HG02642 (cell line): ENCODE results near the gene EIF1.
"Not testable (repeated sequence)": the region's sequence is repeated elsewhere in the genome, so short reads cannot be mapped to it uniquely, and the experiment has no call there.

Experiments used
- ATAC-seq: cut with Tn5 transposase; IDR thresholded peaks from one replicate; pipeline ENCODE4 v1.9.1; 2021; ENCODE audit warnings: mild to moderate bottlenecking; ENCODE audit not compliant: unreplicated experiment, poor library complexity

The EIF1 gene

DNA sequence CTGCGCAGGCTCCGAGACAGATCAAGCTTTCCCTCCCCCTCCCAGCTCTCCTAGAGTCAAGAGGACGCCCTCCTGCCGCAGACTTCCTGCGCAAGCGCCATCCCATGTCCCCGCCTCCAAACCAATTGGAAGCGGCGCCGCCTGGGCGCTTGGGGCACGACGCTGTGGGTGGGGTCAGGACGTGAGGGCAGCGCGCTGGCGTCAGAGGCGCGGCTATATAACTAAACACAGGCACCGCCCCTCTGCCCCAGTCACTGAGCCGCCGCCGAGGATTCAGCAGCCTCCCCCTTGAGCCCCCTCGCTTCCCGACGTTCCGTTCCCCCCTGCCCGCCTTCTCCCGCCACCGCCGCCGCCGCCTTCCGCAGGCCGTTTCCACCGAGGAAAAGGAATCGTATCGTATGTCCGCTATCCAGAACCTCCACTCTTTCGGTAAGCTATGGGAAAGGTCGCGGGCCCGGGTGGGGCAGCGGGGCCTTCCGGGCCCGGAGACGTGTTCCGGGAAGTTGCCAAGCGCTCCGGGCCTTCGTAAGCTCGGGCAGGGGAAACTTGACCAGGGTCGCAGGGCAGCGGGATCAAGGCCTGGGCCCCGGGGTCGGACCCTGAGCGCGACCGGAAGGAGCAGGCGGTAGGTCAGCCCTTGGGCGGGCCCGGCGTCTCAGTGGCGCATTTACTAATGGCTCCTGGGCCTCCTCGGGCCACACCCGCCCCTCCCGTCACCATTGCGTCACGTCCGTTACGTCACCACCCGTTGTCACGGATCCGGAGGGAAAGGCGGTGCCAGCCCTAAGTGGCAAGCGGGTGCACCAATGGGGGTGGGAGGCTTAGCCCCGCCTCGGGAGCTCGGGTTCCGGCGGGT lies at the start of gene EIF1:
EIF1 (plus strand) TSS at position 245 of the 856 bp plus-strand sequence; CDS start at position 399, 154 bp downstream.
- peak; percentile 73 for ATAC-seq

GRCh38 chr17:41638941-41639340 lies 49.7 kb upstream of the EIF1 start:
- ATAC-seq = no peak

DNA sequence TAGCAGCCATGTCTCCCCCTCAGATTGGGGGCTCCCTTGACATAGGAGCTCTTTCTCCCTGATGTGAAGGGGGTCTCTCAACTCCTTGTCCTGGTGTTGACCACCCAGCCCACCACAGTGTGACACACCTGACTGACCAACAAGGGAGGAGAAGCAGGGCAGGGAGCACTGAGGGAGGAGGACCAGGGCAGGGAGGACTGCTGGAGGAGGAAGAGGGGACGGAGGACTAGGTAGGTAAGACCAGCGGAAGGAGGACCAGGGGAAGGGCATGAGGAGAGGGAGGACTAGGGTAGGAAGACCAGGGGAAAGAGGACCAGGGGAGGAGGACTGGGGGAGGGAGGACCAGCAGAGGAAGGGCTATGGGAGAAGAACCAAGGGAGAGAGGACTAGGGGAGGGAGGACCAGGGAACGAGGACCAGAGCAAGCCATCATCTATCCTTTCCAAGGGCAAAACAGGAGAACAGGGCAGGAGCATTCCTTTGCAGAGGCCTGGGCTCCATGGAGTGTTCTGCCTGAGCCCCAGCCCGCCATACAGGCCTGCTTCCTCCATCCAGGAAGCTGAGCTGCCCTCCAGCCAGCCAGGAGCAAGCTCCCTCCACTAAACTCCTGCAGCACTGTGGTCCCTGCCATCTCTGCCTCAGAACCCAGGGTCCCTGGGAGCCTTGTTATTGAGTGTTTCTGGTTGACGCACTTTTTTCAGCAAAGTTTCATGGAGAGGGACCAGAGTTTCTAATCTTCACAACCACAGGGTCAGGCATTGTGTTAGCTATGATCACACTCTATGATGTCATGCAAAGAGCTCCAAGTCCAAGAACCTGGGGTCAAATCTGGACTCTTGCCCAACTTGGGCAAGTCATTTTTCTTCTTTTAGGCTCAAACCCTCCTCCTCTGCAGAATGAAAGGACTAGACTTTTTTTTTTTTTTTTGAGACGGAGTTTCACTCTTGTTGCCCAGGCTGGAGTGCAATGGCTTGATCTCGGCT lies 48.9 kb upstream of the EIF1 start:
- ATAC-seq = no peak

DNA sequence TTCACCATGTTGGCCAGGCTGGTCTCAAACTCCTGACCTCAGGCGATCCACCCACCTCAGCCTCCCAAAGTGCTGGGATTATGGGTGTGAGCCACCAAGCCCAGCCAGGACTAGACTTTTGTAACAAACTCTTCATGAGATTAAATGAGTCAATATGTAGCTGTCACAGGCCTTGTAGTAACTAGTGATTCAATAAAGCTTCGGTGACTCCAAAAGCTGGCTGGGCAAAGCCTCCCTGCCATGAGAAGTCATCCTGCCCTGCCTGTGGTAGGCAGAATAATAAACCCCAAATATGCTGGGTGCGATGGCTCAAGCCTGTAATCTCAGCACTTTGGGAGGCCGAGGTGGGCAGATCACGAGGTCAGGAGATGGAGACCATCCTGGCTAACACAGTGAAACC lies 48.1 kb upstream of the EIF1 start:
- not testable (repeated sequence) for ATAC-seq

DNA sequence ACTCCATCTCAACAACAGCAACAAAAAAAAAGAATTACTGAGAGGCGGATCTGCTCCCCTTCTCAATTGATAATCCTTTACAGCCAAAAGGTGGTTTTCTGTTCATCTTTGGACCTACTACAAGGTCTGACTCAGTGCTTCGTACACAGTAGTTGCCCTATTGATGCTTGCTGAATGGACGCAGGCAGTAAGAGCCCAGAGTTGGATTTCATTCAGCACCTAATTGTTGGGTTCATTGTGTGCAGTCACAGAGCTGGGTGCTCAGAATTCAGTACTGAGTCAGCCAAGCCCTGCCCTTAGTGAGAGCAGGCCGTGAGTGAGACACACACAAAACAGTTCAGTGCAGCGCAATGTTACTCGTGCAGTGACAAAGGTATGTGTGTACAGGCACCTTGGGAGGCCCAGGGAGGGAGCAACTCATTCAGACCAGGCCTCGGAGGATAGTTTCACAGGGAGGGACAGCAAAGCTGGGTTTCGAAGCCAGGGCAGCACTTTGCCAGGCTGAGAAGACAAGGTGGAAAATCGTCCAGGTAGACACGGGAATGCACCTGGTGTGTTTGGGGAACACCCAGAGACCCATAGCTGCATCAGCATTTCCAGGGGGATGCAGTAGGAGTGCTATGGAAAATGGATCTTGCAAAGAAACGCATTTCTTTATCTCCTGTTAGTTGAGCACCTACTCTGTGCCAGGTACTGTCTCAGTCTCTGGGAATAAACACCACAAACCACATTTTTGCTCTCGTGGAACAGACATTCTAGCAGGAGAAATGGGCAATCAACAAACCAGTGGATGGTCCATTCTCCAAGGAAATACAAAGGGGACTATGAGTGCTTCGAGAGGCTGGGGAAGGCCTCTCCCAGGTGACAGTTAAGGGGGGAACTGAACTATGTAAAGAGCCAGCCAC lies 46.2 kb upstream of the EIF1 start:
- ATAC-seq = no peak

DNA sequence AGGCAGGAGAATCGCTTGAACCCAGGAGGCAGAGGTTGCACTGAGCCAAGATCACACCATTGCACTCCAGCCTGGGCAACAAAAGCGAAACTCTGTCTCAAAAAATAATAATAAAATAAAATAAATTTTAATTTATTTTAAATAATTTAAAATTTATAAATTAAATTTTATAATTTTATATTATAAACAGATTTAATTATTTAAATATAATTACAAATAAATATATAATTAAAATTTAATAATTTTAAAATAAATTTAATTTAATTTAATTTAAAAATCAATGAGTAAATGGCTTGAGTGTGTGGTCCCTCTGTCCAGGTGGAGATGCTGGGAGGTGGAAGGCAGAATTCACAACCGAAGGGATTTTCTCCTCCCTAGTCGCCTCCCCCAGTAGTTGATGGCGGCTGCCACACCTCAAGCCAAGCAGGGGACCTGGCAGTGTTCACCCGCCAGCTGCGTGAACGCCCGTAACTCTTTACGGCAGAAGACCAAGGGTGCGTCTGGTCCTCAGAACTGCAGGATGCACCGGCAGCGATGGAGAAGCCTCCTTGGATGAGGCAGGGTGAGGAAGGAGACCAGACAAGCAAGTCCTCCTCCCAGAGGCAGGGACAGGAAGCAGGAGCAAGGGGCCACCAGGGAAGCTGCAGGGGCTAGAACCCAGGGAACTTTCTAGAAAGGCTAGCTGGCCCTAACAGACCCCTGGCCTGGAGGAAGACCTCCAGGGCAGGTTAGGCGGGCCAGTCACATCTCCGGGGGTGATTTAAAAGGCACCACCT lies 41.5 kb upstream of the EIF1 start:
- no peak for ATAC-seq

DNA sequence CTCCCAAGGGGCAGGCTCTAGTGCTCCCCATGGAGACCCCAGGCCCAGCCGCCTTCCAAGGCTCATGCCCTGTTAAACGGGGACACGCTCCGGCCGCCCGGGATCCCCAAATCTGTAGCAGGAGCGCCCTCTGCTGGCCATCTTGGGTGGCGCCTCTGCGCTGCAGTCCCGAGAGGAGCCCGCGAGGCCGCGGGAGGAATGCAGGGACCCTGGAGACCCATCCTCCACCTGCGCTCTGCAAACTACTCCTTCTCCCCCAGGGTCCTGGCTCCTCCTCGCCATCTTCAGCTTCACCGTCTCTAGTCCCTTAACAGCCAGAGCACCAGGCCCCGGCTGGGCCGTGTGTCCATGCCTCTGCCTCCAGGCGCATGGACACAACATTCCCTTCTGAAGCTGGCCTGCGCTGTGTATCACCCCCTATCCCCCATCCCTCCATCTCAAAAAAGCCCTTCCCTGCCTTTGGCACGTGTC lies 40.7 kb upstream of the EIF1 start:
- ATAC-seq = peak; percentile 59

GRCh38 chr17:41648411-41649195 lies 40.1 kb upstream of the EIF1 start:
- peak; percentile 65 for ATAC-seq

DNA sequence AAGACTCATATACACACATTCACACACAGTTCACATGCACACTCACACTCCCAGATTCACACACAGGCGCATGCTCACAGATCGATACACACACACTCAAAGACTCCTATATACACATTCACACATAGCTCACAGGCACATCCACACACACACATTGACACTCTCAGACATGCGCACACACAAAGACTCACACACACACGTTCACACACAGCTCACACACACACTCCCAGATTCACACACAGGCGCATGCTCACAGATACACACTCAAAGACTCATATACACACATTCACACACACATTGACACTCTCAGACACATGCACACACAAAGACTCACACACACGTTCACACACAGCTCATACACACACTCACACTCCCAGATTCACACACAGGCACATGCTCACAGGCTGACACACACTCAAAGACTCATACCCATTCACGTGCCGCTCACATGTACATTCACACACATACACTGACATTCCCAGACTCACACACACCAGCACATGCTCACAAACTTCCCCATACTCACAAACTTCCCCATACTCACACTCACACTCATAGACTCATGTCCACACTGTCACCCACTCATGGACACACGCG lies 38.7 kb upstream of the EIF1 start:
- no peak for ATAC-seq

GRCh38 chr17:41650794-41651624 lies 37.7 kb upstream of the EIF1 start:
- ATAC-seq = no peak

DNA sequence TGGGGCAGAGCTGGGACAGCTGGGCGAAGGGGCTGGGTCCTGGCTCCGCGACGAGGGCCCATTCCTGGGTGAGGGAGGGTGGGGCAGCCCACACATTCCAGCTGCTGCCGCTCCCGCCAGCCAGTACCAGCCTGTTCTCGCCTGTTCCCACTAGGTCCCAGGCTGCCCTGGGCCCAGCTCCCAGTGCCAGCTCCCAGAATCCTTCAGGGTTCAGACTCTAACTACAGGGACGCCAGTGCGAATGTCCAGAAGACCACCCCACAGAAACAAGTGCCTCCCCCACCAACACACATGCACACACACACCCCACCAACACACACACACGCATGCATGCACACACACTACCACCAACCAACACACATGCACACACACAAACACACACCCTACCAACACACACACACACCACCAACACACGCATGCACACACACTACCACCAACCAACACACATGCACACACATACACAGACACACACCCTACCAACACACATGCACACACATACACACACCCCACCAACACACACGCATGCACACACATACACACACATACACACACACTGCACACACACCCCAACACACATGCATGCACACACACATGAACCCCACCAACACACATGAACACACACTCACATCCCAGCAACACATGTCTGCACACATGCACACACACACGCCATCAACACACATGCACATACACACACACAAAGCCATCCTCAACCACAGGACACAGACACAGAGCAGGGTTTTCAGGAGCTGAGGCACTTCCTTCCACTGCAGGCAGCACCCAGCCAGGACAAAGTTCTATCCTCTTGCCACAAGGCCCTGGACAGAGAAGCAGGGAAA lies 36.8 kb upstream of the EIF1 start:
- ATAC-seq = no peak

GRCh38 chr17:41652461-41652970 lies 36.2 kb upstream of the EIF1 start:
- no peak for ATAC-seq

DNA sequence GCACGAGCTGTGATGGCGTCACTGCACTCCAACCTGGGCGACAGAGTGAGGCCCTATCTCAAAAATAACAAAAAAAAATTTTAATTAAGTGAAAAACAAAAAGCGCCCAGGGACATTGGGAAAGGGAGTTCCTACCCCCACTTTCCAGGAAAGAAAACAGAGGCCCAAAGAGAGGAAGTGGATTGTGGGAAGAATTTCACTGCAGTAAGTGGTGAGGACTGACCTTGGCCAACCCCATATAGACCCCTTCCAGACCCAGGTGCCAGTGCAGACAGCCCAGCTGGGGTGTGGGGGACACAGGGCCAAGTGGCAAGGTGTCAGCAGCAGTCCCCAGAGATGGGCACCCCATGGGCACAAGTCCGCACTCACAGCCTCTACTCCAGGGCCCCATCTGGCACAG lies 35.3 kb upstream of the EIF1 start:
- ATAC-seq = no peak

- ATAC-seq = no peak
Observed at GRCh38 chr17:41653892-41654677, 34.6 kb upstream of the EIF1 start.
